Measurements from ENCODE around the gene NFKB1.

NFKB1 gene

DNA sequence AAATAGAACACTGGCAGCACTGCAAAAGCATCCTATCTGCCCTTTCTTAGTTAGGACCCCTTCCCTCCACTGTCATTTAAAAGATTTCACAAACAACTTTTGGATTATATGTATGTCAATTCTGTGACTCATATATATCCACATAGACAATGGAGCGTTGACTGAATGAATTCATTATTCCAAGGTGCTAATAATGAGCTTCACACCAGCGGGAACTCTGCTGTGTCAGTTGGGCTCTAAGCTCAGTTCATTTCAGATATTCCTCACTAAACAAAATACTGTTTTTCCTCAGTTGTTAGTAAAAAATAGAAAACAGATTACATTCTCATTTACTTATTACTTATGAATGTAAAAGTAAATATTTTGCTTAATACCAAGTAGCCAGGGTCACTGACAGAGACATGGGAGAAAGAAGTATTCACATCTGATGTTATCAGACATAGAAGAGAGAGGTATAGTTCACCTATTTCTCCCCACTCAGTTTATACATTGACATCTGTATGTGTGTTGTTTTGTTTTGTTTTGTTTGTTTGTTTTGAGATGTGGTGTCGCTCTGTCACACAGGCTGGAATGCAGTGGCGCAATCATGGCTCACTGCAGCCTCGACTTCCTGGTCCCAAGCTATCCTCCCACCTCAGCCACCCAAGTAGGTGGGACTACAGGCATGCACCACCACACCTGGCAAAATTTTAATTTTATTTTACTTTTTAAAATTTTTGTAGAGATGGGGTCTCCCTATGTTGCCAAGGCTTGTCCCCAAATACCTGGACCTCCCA, 10.9 kb downstream of the NFKB1 start:
- TF ChIP-seq REST (IDR thresholded peaks at IDR 0.05; ENCODE audit: insufficient replicate concordance, low read depth) (no peak), CTCF (IDR thresholded peaks at IDR 0.05; ENCODE audit: insufficient read depth, low read length) (no peak), SPI1 (IDR thresholded peaks at IDR 0.05; ENCODE audit: borderline replicate concordance, low read depth) (no peak), GABPA (IDR thresholded peaks at IDR 0.05; ENCODE audit: low read depth) (no peak), POLR2AphosphoS5 (IDR thresholded peaks at IDR 0.05; ENCODE audit: low read depth) (no peak)
- H3K27ac ChIP-seq (replicated peaks), result no peak overlapping the region
- no peaks in the 10 kb centered on the region for H3K27me3 ChIP-seq (ENCODE audit: insufficient read depth, poor library complexity, severe bottlenecking)
- no peak for DNase-seq (ENCODE audit: low read depth in 1 of 2, low spot score in 1 of 2)
- no peak overlapping the region for H3K4me3 ChIP-seq (replicated peaks; ENCODE audit: insufficient read depth, low read length)

GRCh38 chr4:102514298-102514964, 13.3 kb downstream of the NFKB1 start:
- no peak overlapping the region for H3K4me3 ChIP-seq (replicated peaks; ENCODE audit: insufficient read depth, low read length)
- no peaks in the 10 kb centered on the region for H3K27me3 ChIP-seq (ENCODE audit: insufficient read depth, poor library complexity, severe bottlenecking)
- no peak for TF ChIP-seq GABPA (IDR thresholded peaks at IDR 0.05; ENCODE audit: low read depth)
- no peak for DNase-seq (ENCODE audit: low read depth in 1 of 2, low spot score in 1 of 2)
- no peak overlapping the region for H3K27ac ChIP-seq (replicated peaks)

DNA sequence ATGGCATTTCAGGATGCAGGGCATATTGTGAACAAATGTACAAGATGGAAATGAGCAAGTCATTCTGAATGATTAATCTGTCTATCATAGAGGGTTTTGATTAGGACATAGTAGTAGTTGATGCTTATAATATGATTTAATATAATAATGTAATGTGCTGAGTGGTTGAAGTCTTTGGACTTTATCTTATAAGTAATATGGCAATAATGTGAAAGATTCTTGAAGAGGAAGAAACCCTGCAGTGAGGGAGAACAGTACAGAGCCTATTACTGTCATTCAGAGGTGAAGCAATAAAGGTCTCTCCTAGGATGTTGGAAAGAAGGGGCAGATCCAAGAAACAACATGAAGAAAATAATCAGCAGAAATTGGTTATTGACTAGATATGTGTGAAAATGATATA, 16.6 kb downstream of the NFKB1 start:
- no peak for DNase-seq (ENCODE audit: low read depth in 1 of 2, low spot score in 1 of 2)
- TF ChIP-seq SPI1 (IDR thresholded peaks at IDR 0.05; ENCODE audit: borderline replicate concordance, low read depth) (no peak), POLR2AphosphoS5 (IDR thresholded peaks at IDR 0.05; ENCODE audit: low read depth) (no peak), REST (IDR thresholded peaks at IDR 0.05; ENCODE audit: insufficient replicate concordance, low read depth) (no peak), GABPA (IDR thresholded peaks at IDR 0.05; ENCODE audit: low read depth) (no peak), CTCF (IDR thresholded peaks at IDR 0.05; ENCODE audit: insufficient read depth, low read length) (no peak)
- Histone ChIP-seq H3K27ac (replicated peaks) (no peak overlapping the region), H3K4me3 (replicated peaks; ENCODE audit: insufficient read depth, low read length) (no peak overlapping the region), H3K27me3 (ENCODE audit: insufficient read depth, poor library complexity, severe bottlenecking) (no peaks in the 10 kb centered on the region)

GRCh38 chr4:102518703-102519131, 17.6 kb downstream of the NFKB1 start:
- TF ChIP-seq POLR2AphosphoS5 (IDR thresholded peaks at IDR 0.05; ENCODE audit: low read depth), result no peak
- no peak for TF ChIP-seq GABPA (IDR thresholded peaks at IDR 0.05; ENCODE audit: low read depth)
- no peak for TF ChIP-seq CTCF (IDR thresholded peaks at IDR 0.05; ENCODE audit: insufficient read depth, low read length)
- Histone ChIP-seq H3K4me3 (replicated peaks; ENCODE audit: insufficient read depth, low read length) (no peak overlapping the region), H3K27me3 (ENCODE audit: insufficient read depth, poor library complexity, severe bottlenecking) (no peaks in the 10 kb centered on the region), H3K27ac (replicated peaks) (no peak overlapping the region)
- DNase-seq (ENCODE audit: low read depth in 1 of 2, low spot score in 1 of 2), result no peak
